Measurements from ENCODE around the gene FAM170B. TPM values are rescaled to one million over a fixed set of nuclear protein-coding genes. Genes with fewer than 3 reads are reported as not detected.

FAM170B gene
- total RNA-seq, 2 donors from 2014 or later, result not detected

DNA sequence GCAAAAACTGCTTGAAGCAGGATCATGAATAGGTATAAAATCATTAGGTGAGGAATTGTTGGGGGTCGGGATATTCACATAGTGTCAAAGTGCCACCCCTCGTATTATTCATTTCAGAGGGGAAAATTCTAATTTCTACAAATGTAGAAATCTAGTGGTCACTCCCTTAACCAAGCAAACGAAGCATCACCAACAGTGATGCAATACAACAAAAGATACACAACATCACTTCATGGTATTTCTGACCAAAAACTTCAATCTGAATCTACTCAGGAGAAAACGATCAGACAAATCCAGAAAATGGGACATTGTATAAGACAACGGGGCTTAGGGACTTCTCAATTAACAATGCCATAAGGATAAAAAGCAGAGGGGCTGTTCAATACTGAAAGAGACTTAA lies 26.3 kb upstream of the FAM170B start:
- H3K9me3 ChIP-seq, result no peaks in the 10 kb centered on the region
- no peak overlapping the region for H3K9ac ChIP-seq (ENCODE audit: low read depth in 2 of 2, low read length in 2 of 2)
- TF ChIP-seq, protein P1, sequence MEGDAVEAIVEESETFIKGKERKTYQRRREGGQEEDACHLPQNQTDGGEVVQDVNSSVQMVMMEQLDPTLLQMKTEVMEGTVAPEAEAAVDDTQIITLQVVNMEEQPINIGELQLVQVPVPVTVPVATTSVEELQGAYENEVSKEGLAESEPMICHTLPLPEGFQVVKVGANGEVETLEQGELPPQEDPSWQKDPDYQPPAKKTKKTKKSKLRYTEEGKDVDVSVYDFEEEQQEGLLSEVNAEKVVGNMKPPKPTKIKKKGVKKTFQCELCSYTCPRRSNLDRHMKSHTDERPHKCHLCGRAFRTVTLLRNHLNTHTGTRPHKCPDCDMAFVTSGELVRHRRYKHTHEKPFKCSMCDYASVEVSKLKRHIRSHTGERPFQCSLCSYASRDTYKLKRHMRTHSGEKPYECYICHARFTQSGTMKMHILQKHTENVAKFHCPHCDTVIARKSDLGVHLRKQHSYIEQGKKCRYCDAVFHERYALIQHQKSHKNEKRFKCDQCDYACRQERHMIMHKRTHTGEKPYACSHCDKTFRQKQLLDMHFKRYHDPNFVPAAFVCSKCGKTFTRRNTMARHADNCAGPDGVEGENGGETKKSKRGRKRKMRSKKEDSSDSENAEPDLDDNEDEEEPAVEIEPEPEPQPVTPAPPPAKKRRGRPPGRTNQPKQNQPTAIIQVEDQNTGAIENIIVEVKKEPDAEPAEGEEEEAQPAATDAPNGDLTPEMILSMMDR (IDR thresholded peaks at IDR 0.05), result no peak
- DNase-seq, result no peak
- H3K36me3 ChIP-seq, result no peaks in the 10 kb centered on the region
- no peaks in the 10 kb centered on the region for H3K27me3 ChIP-seq
- H3K4me1 ChIP-seq, result no peaks in the 10 kb centered on the region
- no peak overlapping the region for H3K4me3 ChIP-seq
- intact Hi-C loops (cut with DNase I), result loop anchor here (5.0 kb wide), 3 partner anchors 178 to 503 kb away; no protein-coding TSS in a partner anchor
- no peak overlapping the region for H3K27ac ChIP-seq

GRCh38 chr10:49158915-49159314 lies 25.1 kb upstream of the FAM170B start:
- Histone ChIP-seq H3K36me3 (no peaks in the 10 kb centered on the region), H3K9me3 (no peaks in the 10 kb centered on the region), H3K27me3 (no peaks in the 10 kb centered on the region), H3K27ac (no peak overlapping the region), H3K4me3 (no peak overlapping the region), H3K4me1 (no peaks in the 10 kb centered on the region), H3K9ac (ENCODE audit: low read depth in 2 of 2, low read length in 2 of 2) (no peak overlapping the region)
- DNase-seq, result no peak
- intact Hi-C loops (cut with DNase I), result no loop called here
- TF ChIP-seq, protein P1 (IDR thresholded peaks at IDR 0.05), result no peak

- Histone ChIP-seq H3K9ac (ENCODE audit: low read depth in 2 of 2, low read length in 2 of 2) (no peak overlapping the region), H3K27me3 (no peaks in the 10 kb centered on the region), H3K36me3 (no peaks in the 10 kb centered on the region), H3K9me3 (no peaks in the 10 kb centered on the region), H3K4me1 (no peaks in the 10 kb centered on the region), H3K27ac (no peak overlapping the region), H3K4me3 (no peak overlapping the region)
- no peak for DNase-seq
- TF ChIP-seq, protein P1 (IDR thresholded peaks at IDR 0.05), result no peak
- intact Hi-C loops (cut with DNase I), result no loop called here
Observed at GRCh38 chr10:49158404-49158803, 24.6 kb upstream of the FAM170B start.

DNA sequence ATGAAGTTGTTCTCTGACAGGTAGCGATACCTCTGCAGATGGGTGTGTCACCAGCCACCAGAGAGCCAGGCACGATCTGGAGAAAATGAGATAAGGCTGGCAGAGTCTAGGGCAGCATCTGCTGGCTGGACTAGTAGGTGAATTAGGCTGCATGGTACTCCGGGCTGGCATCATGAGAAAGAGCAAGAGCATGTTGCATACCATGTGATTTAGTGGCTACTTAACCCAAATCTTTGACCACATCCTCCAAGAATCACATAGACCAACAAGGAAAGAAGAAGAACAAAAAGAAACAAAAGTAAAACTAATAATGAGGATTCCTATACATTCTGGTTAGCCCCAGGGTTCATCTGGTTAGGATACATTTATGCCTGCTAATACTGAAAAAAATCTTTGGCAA lies 23.4 kb upstream of the FAM170B start:
- no peaks in the 10 kb centered on the region for H3K9me3 ChIP-seq
- intact Hi-C loops (cut with DNase I), result no loop called here
- H3K36me3 ChIP-seq, result no peaks in the 10 kb centered on the region
- H3K4me3 ChIP-seq, result no peak overlapping the region
- TF ChIP-seq, protein P1 (IDR thresholded peaks at IDR 0.05), result no peak
- DNase-seq, result no peak
- no peaks in the 10 kb centered on the region for H3K4me1 ChIP-seq
- no peak overlapping the region for H3K9ac ChIP-seq (ENCODE audit: low read depth in 2 of 2, low read length in 2 of 2)
- no peak overlapping the region for H3K27ac ChIP-seq
- no peaks in the 10 kb centered on the region for H3K27me3 ChIP-seq

GRCh38 chr10:49154641-49155040 lies 20.8 kb upstream of the FAM170B start:
- no peaks in the 10 kb centered on the region for H3K36me3 ChIP-seq
- no peak overlapping the region for H3K27ac ChIP-seq
- no peak overlapping the region for H3K9ac ChIP-seq (ENCODE audit: low read depth in 2 of 2, low read length in 2 of 2)
- no peak for DNase-seq
- H3K27me3 ChIP-seq, result no peaks in the 10 kb centered on the region
- intact Hi-C loops (cut with DNase I), result no loop called here
- TF ChIP-seq, protein P1 (IDR thresholded peaks at IDR 0.05), result no peak
- H3K4me3 ChIP-seq, result no peak overlapping the region
- no peaks in the 10 kb centered on the region for H3K9me3 ChIP-seq
- no peaks in the 10 kb centered on the region for H3K4me1 ChIP-seq

GRCh38 chr10:49153971-49154370 lies 20.1 kb upstream of the FAM170B start:
- Histone ChIP-seq H3K4me3 (no peak overlapping the region), H3K27me3 (no peaks in the 10 kb centered on the region), H3K36me3 (no peaks in the 10 kb centered on the region), H3K27ac (no peak overlapping the region), H3K4me1 (no peaks in the 10 kb centered on the region), H3K9me3 (no peaks in the 10 kb centered on the region), H3K9ac (ENCODE audit: low read depth in 2 of 2, low read length in 2 of 2) (no peak overlapping the region)
- no peak for DNase-seq
- intact Hi-C loops (cut with DNase I), result no loop called here
- TF ChIP-seq, protein P1 (IDR thresholded peaks at IDR 0.05), result no peak
